SU-DHL-6 (cell line): ENCODE measurements around the gene CYP8B1.

Source experiments
- CTCF ChIP-seq: fragments of 200-600 bp; sonication (generic); IDR thresholded peaks from one replicate; pipeline ENCODE4 v1.5.1; 2017; ENCODE audit warnings: antibody characterized with exemption, mild to moderate bottlenecking, low read length, moderate library complexity; ENCODE audit not compliant: insufficient read depth, poor library complexity, severe bottlenecking
- EZH2phosphoT487 ChIP-seq: fragments of 200-600 bp; sonication (generic), shearing (Covaris generic); conservative IDR thresholded peaks from 2 replicates; pipeline ENCODE4 v1.6.1; 2018; ENCODE audit warnings: mild to moderate bottlenecking, antibody characterized with exemption, low read length, moderate library complexity, mixed read lengths

GRCh38 chr3:42871592-42872196 is 4.0 kb downstream of the CYP8B1 start:
- TF ChIP-seq CTCF (no peak), EZH2phosphoT487 (no peak)
